PC-9 (cell line): Measurements from ENCODE around the gene RABL2B. TPM values are rescaled to one million over a fixed set of nuclear protein-coding genes. Genes with fewer than 3 reads are reported as not detected.

ENCODE experiments used
- BruUV-seq: library from RNA; stranded (reverse); fragments of 400-500 nt; replicated peaks from 2 replicates; lab custom pipeline; 2021; lab: Mats Ljungman, UMichigan
- CTCF ChIA-PET: fragments of 300-600 bp; sonication (Branson Sonifier 250); formaldehyde crosslinking; loops from one replicate; lab custom pipeline; 2022; ENCODE audit warnings: antibody characterized with exemption; lab: Charles Lee
- POLR2A ChIA-PET: fragments of 300-600 bp; sonication (Branson Sonifier 250); formaldehyde crosslinking; loops from one replicate; lab custom pipeline; 2022; ENCODE audit warnings: antibody characterized with exemption; ENCODE audit not compliant: unreplicated experiment; lab: Charles Lee
- DNase-seq, 2 experiments: peaks; one replicate each; pipeline versions ENCODE4 v3.0.0 to v3.0.0-alpha.2; 2015 to 2022; ENCODE audit warnings: mixed read lengths in 1 of 2
- H2AFZ ChIP-seq: fragments of 200-600 bp; sonication (generic); 2 replicates; pipeline ENCODE4 v1.8.1; 2017; ENCODE audit warnings: antibody characterized with exemption
- H3F3A ChIP-seq: fragments of 200-600 bp; sonication (generic); 2 replicates; pipeline ENCODE4 v1.8.1; 2017; ENCODE audit warnings: antibody characterized with exemption, mild to moderate bottlenecking, low read depth; ENCODE audit not compliant: insufficient read depth
- H3K27ac ChIP-seq: fragments of 200-600 bp; sonication (generic); 2 replicates; pipeline ENCODE4 v1.6.1; 2016; ENCODE audit warnings: mixed run types
- H3K27me3 ChIP-seq: fragments of 200-600 bp; sonication (generic); 2 replicates; pipeline ENCODE4 v1.6.1; 2016; ENCODE audit warnings: low read depth, mixed run types; ENCODE audit not compliant: insufficient read depth
- H3K36me3 ChIP-seq: fragments of 200-600 bp; sonication (generic); 2 replicates; pipeline ENCODE4 v1.6.1; 2016; ENCODE audit warnings: low read depth, mixed run types
- H3K4me1 ChIP-seq: fragments of 200-600 bp; sonication (generic); replicated peaks from 2 replicates; pipeline ENCODE4 v1.6.1; 2016; ENCODE audit warnings: mixed run types; ENCODE audit not compliant: insufficient read depth
- H3K4me2 ChIP-seq: fragments of 200-600 bp; sonication (generic); 2 replicates; pipeline ENCODE4 v1.6.1; 2017; ENCODE audit warnings: mixed run types
- H3K4me3 ChIP-seq: fragments of 200-600 bp; sonication (generic); 2 replicates; pipeline ENCODE4 v1.6.1; 2016; ENCODE audit warnings: mixed run types
- H3K79me2 ChIP-seq: fragments of 200-600 bp; sonication (generic); 2 replicates; pipeline ENCODE4 v1.6.1; 2017; ENCODE audit warnings: low read depth, mixed run types
- H3K9me2 ChIP-seq: fragments of 200-600 bp; sonication (generic); 2 replicates; pipeline ENCODE4 v1.8.1; 2017; ENCODE audit warnings: mild to moderate bottlenecking; ENCODE audit not compliant: insufficient read depth
- H3K9me3 ChIP-seq: fragments of 200-600 bp; sonication (generic); 2 replicates; pipeline ENCODE4 v1.8.1; 2016; ENCODE audit warnings: low read depth; ENCODE audit not compliant: insufficient read depth
- H4K20me1 ChIP-seq: fragments of 200-600 bp; sonication (generic); 2 replicates; pipeline ENCODE4 v1.8.1; 2017; ENCODE audit not compliant: insufficient read depth
- EZH2 ChIP-seq: fragments of 200-600 bp; sonication (generic); IDR thresholded peaks from 2 replicates; pipeline ENCODE4 v1.8.0; 2017; ENCODE audit warnings: antibody characterized with exemption, low read depth
- intact Hi-C: fragments of 100-400 bp; cut with micrococcal nuclease; formaldehyde crosslinking; loops from one replicate; pipeline ENCODE4 v1.10.0; 2022; ENCODE audit not compliant: unreplicated experiment
- total RNA-seq: library from RNA; stranded (reverse); gene quantifications from 2 replicates; pipeline ENCODE4 v1.2.3, GENCODE V29; 2021
- TF ChIP-seq, protein P1 (sequence below): fragments of 200-600 bp; sonication (generic); conservative IDR thresholded peaks from 2 replicates; pipeline ENCODE4 v1.6.1; 2017; ENCODE audit warnings: mixed run types, antibody characterized with exemption, mild to moderate bottlenecking, moderate library complexity

The RABL2B gene
- total RNA-seq, 1 experiment from 2014 or later: 48.4 TPM

DNA sequence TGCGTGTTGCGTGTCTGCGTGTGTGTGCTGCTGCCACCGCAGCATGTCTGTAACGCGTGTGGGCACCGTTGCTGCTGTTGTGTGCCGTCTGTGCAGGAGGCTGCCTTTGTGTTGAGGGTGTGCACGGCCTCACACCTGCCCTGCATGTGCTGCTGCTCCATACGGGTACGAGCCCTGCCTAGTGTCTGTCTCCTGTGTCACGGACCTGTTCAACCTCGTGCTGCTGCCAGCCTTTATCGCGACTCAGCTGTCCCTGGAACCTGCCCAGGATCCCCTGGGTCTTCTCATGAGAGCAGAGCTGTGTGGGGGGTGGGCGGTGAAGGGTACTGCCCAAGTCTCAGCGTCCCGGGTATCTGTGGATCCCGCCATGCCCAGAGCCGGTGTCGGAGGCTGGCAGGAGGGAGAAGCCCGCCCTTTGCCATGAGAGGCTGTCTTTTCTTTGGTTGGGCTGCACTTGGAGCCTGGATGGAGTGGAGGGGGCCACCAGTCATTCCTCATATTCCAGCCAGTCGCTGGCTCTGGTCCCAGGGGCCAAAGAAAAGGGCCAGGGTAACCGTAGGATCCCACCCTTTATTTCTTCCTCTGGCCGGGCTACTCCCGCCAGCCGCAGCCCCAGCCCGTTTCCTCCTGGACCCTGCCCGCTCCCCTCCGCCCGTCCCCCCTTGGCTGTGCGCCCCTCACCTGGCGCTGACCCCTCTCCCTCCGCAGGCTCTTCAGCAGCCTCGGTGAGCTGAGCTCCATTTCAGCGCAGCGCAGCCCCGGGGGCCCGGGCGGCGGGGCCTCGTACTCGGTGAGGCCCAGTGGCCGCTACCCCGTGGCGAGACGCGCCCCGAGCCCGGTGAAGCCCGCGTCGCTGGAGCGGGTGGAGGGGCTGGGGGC lies 53.2 kb downstream of the RABL2B start:
- Histone ChIP-seq H2AFZ (no peak overlapping the region), H3F3A (no peaks in the 10 kb centered on the region), H3K4me2 (no peak overlapping the region), H3K36me3 (no peaks in the 10 kb centered on the region), H3K27ac (no peak overlapping the region), H3K9me3 (no peaks in the 10 kb centered on the region), H3K4me1 (no peaks in the 10 kb centered on the region), H3K79me2 (no peaks in the 10 kb centered on the region), H3K4me3 (no peak overlapping the region), H4K20me1 (peaks cover 4% of the 10 kb centered on the region; the same call in 1 of the 2 replicates), H3K9me2 (no peaks in the 10 kb centered on the region), H3K27me3 (no peaks in the 10 kb centered on the region)
- intact Hi-C loops: no loop called here
- ChIA-PET POLR2A (no interaction called here), CTCF (no interaction called here)
- DNase-seq: no peak
- TF ChIP-seq, protein P1, sequence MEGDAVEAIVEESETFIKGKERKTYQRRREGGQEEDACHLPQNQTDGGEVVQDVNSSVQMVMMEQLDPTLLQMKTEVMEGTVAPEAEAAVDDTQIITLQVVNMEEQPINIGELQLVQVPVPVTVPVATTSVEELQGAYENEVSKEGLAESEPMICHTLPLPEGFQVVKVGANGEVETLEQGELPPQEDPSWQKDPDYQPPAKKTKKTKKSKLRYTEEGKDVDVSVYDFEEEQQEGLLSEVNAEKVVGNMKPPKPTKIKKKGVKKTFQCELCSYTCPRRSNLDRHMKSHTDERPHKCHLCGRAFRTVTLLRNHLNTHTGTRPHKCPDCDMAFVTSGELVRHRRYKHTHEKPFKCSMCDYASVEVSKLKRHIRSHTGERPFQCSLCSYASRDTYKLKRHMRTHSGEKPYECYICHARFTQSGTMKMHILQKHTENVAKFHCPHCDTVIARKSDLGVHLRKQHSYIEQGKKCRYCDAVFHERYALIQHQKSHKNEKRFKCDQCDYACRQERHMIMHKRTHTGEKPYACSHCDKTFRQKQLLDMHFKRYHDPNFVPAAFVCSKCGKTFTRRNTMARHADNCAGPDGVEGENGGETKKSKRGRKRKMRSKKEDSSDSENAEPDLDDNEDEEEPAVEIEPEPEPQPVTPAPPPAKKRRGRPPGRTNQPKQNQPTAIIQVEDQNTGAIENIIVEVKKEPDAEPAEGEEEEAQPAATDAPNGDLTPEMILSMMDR: no peak
- no peak for TF ChIP-seq EZH2
- no TSS peak for BruUV-seq

GRCh38 chr22:50729391-50730012 lies 53.9 kb downstream of the RABL2B start:
- ChIA-PET CTCF (no interaction called here), POLR2A (no interaction called here)
- BruUV-seq: no TSS peak
- no peaks in the 10 kb centered on the region for H3K27me3 ChIP-seq
- H4K20me1 ChIP-seq: peaks cover 4% of the 10 kb centered on the region; the same call in 1 of the 2 replicates
- H3K9me3 ChIP-seq: no peaks in the 10 kb centered on the region
- H2AFZ ChIP-seq: no peak overlapping the region
- H3K4me2 ChIP-seq: no peak overlapping the region
- no peak overlapping the region for H3K4me3 ChIP-seq
- no peaks in the 10 kb centered on the region for H3K4me1 ChIP-seq
- H3K79me2 ChIP-seq: no peaks in the 10 kb centered on the region
- no peak for TF ChIP-seq EZH2
- TF ChIP-seq, protein P1: no peak
- intact Hi-C loops: no loop called here
- no peaks in the 10 kb centered on the region for H3K9me2 ChIP-seq
- no peak for DNase-seq
- H3F3A ChIP-seq: no peaks in the 10 kb centered on the region
- no peaks in the 10 kb centered on the region for H3K36me3 ChIP-seq
- H3K27ac ChIP-seq: no peak overlapping the region

DNA sequence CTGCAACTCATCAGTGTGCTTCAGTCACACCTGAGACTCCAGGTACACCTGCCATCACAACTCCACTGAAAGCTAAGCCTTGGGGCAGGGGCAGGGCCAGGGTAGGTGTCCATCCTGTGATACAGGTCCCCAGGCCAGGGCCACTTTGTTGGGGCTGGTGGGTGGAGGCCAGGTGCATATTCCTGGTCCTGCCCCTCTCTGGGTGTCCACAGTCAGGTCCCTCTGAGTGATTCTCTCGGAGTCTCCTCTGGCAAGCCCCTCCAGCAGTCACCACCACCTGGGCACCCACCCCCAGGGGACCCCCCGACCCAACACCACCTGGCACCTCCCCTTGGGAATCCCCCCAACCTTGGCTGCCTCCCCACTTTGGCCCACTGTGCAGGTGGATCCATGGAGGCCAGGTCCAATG lies 54.9 kb downstream of the RABL2B start:
- no peak overlapping the region for H3K4me3 ChIP-seq
- H3K4me1 ChIP-seq: no peaks in the 10 kb centered on the region
- no peaks in the 10 kb centered on the region for H3K36me3 ChIP-seq
- H3K79me2 ChIP-seq: no peaks in the 10 kb centered on the region
- H3K4me2 ChIP-seq: no peak overlapping the region
- CTCF ChIA-PET: no interaction called here
- no peak overlapping the region for H2AFZ ChIP-seq
- peaks cover 4% of the 10 kb centered on the region; the same call in 1 of the 2 replicates for H4K20me1 ChIP-seq
- H3K27ac ChIP-seq: no peak overlapping the region
- POLR2A ChIA-PET: no interaction called here
- intact Hi-C loops: no loop called here
- H3K9me2 ChIP-seq: no peaks in the 10 kb centered on the region
- no peaks in the 10 kb centered on the region for H3F3A ChIP-seq
- H3K27me3 ChIP-seq: no peaks in the 10 kb centered on the region
- no peak for TF ChIP-seq EZH2
- TF ChIP-seq, protein P1: no peak
- no peaks in the 10 kb centered on the region for H3K9me3 ChIP-seq
- DNase-seq: no peak
- no TSS peak for BruUV-seq
